NT2/D1 (cell line): ENCODE measurements around the gene TUBA1C.
A peak's percentile ranks its signal among the peaks of the same experiment; 100 is the strongest.

Source experiments
- DNase-seq: peaks from one replicate; pipeline ENCODE4 v3.0.0-alpha.2; 2011; ENCODE audit warnings: low read depth, low spot score
- H3K27me3 ChIP-seq: 2 replicates; pipeline ENCODE4 v1.6.0; 2011; ENCODE audit warnings: mild to moderate bottlenecking; ENCODE audit not compliant: insufficient read length, insufficient read depth
- H3K36me3 ChIP-seq: 2 replicates; pipeline ENCODE4 v1.6.1; 2011; ENCODE audit warnings: mild to moderate bottlenecking, low read length, mixed read lengths; ENCODE audit not compliant: insufficient read depth, insufficient read length
- H3K4me1 ChIP-seq: 2 replicates; pipeline ENCODE4 v1.5.1; 2011; ENCODE audit not compliant: insufficient read depth, insufficient read length
- H3K4me3 ChIP-seq: 2 replicates; pipeline ENCODE4 v1.5.1; 2011; ENCODE audit warnings: low read depth; ENCODE audit not compliant: insufficient read length
- H3K9ac ChIP-seq: 2 replicates; pipeline ENCODE4 v1.6.0; 2011; ENCODE audit warnings: low read depth; ENCODE audit not compliant: insufficient read length
- H3K9me3 ChIP-seq: 2 replicates; pipeline ENCODE4 v1.5.1; 2011; ENCODE audit warnings: mild to moderate bottlenecking, low read length; ENCODE audit not compliant: insufficient read depth
- SUZ12 ChIP-seq: IDR thresholded peaks from 2 replicates; pipeline ENCODE4 v1.6.1; 2011; ENCODE audit not compliant: insufficient read length, insufficient read depth; ENCODE audit errors: extremely low read depth
- YY1 ChIP-seq: IDR thresholded peaks from 2 replicates; pipeline ENCODE4 v1.6.1; 2011; ENCODE audit not compliant: insufficient read length, insufficient read depth
- ZNF274 ChIP-seq: IDR thresholded peaks from 2 replicates; pipeline ENCODE4 v1.6.1; 2011; ENCODE audit warnings: mild to moderate bottlenecking, low read depth, low read length

The TUBA1C gene

DNA sequence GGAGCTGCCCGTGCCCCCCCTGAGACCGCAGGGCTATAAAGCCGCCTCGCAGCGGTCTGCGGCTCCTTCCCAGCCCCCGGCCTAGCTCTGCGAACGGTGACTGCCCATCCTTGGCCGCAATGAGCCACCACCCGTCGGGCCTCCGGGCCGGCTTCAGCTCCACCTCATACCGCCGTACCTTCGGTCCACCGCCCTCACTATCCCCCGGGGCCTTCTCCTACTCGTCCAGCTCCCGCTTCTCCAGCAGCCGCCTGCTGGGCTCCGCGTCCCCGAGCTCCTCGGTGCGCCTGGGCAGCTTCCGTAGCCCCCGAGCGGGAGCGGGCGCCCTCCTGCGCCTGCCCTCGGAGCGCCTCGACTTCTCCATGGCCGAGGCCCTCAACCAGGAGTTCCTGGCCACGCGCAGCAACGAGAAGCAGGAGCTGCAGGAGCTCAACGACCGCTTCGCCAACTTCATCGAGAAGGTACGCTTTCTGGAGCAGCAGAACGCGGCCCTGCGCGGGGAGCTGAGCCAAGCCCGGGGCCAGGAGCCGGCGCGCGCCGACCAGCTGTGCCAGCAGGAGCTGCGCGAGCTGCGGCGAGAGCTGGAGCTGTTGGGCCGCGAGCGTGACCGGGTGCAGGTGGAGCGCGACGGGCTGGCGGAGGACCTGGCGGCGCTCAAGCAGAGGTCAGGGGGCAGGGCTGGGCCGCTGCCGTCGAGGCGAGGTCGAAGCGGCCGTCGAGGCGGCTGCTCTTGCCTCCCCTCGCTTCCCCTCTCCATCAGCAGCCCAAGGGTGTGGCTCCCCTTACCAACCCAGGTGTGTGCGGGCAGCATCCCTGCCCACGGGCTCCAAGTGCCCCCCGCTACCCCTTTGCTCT lies 30.4 kb downstream of the TUBA1C start, which contains the start of gene PRPH:
PRPH (plus strand) TSS at position 66 of the 855 bp plus-strand sequence; CDS start at position 120, 54 bp downstream.
- Histone ChIP-seq H3K36me3 (no peaks in the 10 kb centered on the region), H3K27me3 (peaks cover 36% of the 10 kb centered on the region), H3K9ac (peak within 1 kb of the TSS; percentile 9), H3K4me3 (no peak within 1 kb of the TSS), H3K4me1 (peaks cover 35% of the 10 kb centered on the region), H3K9me3 (peaks cover 16% of the 10 kb centered on the region; the same call in 1 of the 2 replicates)
- TF ChIP-seq YY1 (no peak), ZNF274 (no peak), SUZ12 (no peak)
- no peak for DNase-seq

GRCh38 chr12:49296034-49296835 lies 31.4 kb downstream of the TUBA1C start:
- Histone ChIP-seq H3K4me1 (peaks cover 35% of the 10 kb centered on the region), H3K4me3 (peak overlapping the region; percentile 47), H3K9ac (peak overlapping the region; percentile 62), H3K27me3 (peaks cover 36% of the 10 kb centered on the region), H3K9me3 (peaks cover 16% of the 10 kb centered on the region; the same call in 1 of the 2 replicates), H3K36me3 (no peaks in the 10 kb centered on the region)
- DNase-seq: no peak
- TF ChIP-seq YY1 (no peak), ZNF274 (no peak)

DNA sequence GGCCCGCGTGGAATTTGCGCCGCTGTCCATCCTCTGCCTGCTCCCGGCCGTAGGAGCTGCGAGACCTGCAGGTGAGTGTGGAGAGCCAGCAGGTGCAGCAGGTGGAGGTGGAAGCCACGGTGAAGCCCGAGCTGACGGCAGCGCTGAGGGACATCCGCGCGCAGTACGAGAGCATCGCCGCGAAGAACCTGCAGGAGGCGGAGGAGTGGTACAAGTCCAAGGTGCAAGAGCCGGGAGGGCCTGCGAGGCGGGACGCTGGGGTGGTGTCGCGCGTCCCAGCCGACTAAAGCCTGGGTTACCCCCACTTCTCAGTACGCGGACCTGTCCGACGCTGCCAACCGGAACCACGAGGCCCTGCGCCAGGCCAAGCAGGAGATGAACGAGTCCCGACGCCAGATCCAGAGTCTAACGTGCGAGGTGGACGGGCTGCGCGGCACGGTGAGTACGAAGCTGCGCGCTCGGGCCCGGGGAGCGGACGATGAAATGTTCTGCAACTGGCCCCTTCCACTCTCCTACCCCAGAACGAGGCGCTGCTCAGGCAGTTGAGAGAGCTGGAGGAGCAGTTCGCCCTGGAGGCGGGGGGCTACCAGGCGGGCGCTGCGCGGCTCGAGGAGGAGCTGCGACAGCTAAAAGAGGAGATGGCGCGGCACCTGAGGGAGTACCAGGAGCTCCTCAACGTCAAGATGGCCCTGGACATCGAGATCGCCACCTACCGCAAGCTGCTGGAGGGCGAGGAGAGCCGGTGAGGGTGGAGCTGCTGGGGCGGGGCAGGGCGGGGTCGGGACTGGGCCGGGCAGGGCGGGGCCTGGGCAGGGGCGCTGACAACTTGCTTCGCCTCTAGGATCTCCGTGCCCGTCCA lies 32.2 kb downstream of the TUBA1C start:
- Histone ChIP-seq H3K36me3 (no peaks in the 10 kb centered on the region), H3K4me3 (peak overlapping the region; percentile 47), H3K9ac (peak overlapping the region; percentile 62), H3K9me3 (peaks cover 16% of the 10 kb centered on the region; the same call in 1 of the 2 replicates), H3K4me1 (peaks cover 35% of the 10 kb centered on the region), H3K27me3 (peaks cover 36% of the 10 kb centered on the region)
- TF ChIP-seq YY1: no peak
- TF ChIP-seq ZNF274: no peak
- no peak for TF ChIP-seq SUZ12
- DNase-seq: peak; percentile 63

DNA sequence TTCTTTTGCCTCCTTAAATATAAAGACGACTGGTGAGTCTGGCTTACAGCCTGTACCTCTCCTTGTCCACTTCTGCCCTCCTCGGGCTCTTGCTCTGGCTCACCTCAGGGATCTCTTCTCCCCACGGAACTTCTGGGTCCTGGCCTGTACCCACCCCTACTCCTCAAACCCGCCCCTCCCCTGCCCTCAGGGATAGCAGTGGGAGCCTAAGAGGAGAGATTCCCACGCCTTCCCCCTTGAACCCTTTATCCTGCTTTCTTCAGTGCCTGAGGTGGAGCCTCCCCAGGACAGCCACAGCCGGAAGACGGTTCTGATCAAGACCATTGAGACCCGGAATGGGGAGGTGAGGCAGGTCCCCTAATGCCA lies 32.8 kb downstream of the TUBA1C start:
- H3K9ac ChIP-seq: no peak overlapping the region
- H3K9me3 ChIP-seq: peaks cover 16% of the 10 kb centered on the region; the same call in 1 of the 2 replicates
- H3K4me3 ChIP-seq: peak overlapping the region; percentile 13
- TF ChIP-seq SUZ12: no peak
- peaks cover 32% of the 10 kb centered on the region for H3K4me1 ChIP-seq
- no peak for DNase-seq
- no peaks in the 10 kb centered on the region for H3K36me3 ChIP-seq
- H3K27me3 ChIP-seq: peaks cover 36% of the 10 kb centered on the region

DNA sequence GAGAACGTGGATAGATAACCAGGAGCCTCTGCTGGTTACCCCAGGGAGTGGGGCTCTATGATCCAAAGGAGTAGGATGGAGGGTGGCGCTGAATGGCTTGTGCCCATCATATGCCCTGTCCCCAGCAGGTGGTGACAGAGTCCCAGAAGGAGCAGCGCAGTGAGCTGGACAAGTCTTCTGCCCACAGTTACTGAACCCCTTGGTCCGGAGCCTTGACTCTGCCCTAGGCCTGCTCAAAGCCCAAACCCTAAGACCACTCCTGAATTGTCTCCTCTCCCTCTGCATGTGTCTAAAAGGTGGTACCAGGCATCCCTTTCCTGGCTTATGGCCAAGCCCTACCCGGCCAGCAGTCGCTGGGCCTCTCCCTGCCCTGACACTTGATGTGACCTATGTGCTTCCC lies 33.3 kb downstream of the TUBA1C start:
- Histone ChIP-seq H3K36me3 (no peaks in the 10 kb centered on the region), H3K4me3 (no peak overlapping the region), H3K4me1 (peaks cover 28% of the 10 kb centered on the region), H3K9ac (no peak overlapping the region), H3K27me3 (peaks cover 36% of the 10 kb centered on the region), H3K9me3 (peaks cover 16% of the 10 kb centered on the region; the same call in 1 of the 2 replicates)
- DNase-seq: no peak
- TF ChIP-seq SUZ12 (no peak), ZNF274 (no peak)

GRCh38 chr12:49301760-49302159 lies 36.9 kb downstream of the TUBA1C start:
- Histone ChIP-seq H3K27me3 (peaks cover 18% of the 10 kb centered on the region), H3K9me3 (0 out of 2 replicates have a peak, but pooled peaks cover under 1% of the 10 kb centered on the region), H3K9ac (no peak overlapping the region), H3K4me3 (no peak overlapping the region), H3K4me1 (peaks cover 5% of the 10 kb centered on the region), H3K36me3 (no peaks in the 10 kb centered on the region)
- TF ChIP-seq YY1: no peak
- TF ChIP-seq SUZ12: no peak
- no peak for TF ChIP-seq ZNF274
- DNase-seq: no peak

DNA sequence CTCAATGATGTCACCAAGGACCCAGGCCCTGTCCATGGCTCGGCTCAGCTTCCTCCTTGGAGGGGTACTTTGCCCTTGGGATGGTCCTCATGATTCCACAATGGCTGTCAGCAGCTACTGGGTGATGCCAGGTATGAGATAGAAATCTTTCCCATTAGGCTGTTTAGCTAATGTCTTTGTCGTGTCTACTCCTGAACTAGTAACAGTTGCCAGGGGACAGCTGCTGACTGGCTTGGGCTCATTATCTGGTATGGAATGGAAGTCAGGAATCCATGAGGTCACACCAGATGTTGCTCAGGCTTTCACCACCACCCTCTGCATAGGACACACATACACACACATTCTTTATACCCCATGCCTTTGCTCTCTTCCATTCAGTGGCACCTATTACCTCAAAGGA lies 39.3 kb downstream of the TUBA1C start:
- Histone ChIP-seq H3K9ac (no peak overlapping the region), H3K27me3 (no peaks in the 10 kb centered on the region), H3K36me3 (no peaks in the 10 kb centered on the region), H3K9me3 (no peaks in the 10 kb centered on the region), H3K4me1 (no peaks in the 10 kb centered on the region), H3K4me3 (no peak overlapping the region)
- no peak for DNase-seq
- no peak for TF ChIP-seq YY1
